IMR-90 (cell line): ENCODE results near the gene SKP1.

Experiments
- CEBPB ChIP-seq: IDR thresholded peaks from 2 replicates; pipeline ENCODE4 v1.6.1; 2012; ENCODE audit warnings: low read depth, low read length, improper control_type of control experiment
- MAFK ChIP-seq: IDR thresholded peaks from 2 replicates; pipeline ENCODE4 v1.6.1; 2012; ENCODE audit warnings: low read depth, low read length, improper control_type of control experiment
- NFE2L2 ChIP-seq: fragments of 150-350 bp; IDR thresholded peaks from 2 replicates; pipeline ENCODE4 v1.6.1; 2016; ENCODE audit warnings: low read depth, mild to moderate bottlenecking, low read length
- POLR2A ChIP-seq: IDR thresholded peaks from 2 replicates; pipeline ENCODE4 v1.6.1; 2012; ENCODE audit warnings: mild to moderate bottlenecking, low read depth, low read length
- RAD21 ChIP-seq: IDR thresholded peaks from 2 replicates; pipeline ENCODE4 v1.6.1; 2012; ENCODE audit warnings: low read length, improper control_type of control experiment
- TF ChIP-seq, protein P1 (sequence below): conservative IDR thresholded peaks from 2 replicates; pipeline ENCODE4 v1.5.1; 2012; ENCODE audit warnings: mild to moderate bottlenecking, low read depth, low read length, improper control_type of control experiment

DNA sequence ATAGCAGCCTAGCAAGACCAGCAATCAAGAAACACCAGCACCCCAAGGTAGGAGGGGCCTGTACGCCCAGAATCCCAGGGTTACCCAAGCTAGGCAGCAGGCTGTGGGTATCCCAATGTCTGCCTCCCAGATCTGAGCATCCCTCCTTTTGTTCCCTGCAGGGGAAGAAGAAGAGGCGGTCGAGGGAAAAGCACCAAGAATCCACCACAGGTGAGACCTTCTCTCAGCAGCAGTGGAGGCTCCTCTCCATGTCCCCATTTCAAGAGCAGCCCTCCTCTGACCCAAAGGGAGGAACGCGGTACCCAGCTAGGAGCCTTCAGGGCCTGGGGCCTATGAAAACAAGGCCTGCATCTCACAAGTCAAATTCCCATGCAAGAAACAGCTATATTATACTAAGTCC is 33.3 kb downstream of the SKP1 start:
- TF ChIP-seq, protein P1, sequence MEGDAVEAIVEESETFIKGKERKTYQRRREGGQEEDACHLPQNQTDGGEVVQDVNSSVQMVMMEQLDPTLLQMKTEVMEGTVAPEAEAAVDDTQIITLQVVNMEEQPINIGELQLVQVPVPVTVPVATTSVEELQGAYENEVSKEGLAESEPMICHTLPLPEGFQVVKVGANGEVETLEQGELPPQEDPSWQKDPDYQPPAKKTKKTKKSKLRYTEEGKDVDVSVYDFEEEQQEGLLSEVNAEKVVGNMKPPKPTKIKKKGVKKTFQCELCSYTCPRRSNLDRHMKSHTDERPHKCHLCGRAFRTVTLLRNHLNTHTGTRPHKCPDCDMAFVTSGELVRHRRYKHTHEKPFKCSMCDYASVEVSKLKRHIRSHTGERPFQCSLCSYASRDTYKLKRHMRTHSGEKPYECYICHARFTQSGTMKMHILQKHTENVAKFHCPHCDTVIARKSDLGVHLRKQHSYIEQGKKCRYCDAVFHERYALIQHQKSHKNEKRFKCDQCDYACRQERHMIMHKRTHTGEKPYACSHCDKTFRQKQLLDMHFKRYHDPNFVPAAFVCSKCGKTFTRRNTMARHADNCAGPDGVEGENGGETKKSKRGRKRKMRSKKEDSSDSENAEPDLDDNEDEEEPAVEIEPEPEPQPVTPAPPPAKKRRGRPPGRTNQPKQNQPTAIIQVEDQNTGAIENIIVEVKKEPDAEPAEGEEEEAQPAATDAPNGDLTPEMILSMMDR = no peak
- no peak for TF ChIP-seq POLR2A
- no peak for TF ChIP-seq RAD21
- TF ChIP-seq NFE2L2 = no peak
- no peak for TF ChIP-seq CEBPB
- no peak for TF ChIP-seq MAFK
